HepG2 (cell line): ENCODE results near the gene ACTN2. TPM values are rescaled to one million over a fixed set of nuclear protein-coding genes. Genes with fewer than 3 reads are reported as not detected.

Experiments used
- ATAC-seq: fragments of 200-7000 bp; cut with Tn5 transposase; 3 replicates; pipeline ENCODE4 v1.9.1; 2020; ENCODE audit warnings: mild to moderate bottlenecking, moderate library complexity
- BruUV-seq: library from RNA; stranded (reverse); fragments of 400-500 nt; replicated peaks from 2 replicates; lab custom pipeline; 2021; lab: Mats Ljungman, UMichigan
- CTCF ChIA-PET: fragments of 300-600 bp; formaldehyde crosslinking; extraction: SDS; loops from one replicate; lab custom pipeline; 2021; ENCODE audit warnings: low total read pairs, inconsistent platforms, low intra/inter-chr PET ratio; lab: Yijun Ruan, JAX
- POLR2A ChIA-PET: fragments of 350-600 bp; sonication (Branson Sonifier 250); formaldehyde crosslinking; loops from one replicate; lab custom pipeline; 2020; ENCODE audit warnings: antibody characterized with exemption, inconsistent platforms; lab: Yijun Ruan, JAX
- DNase-seq: peaks from one replicate; pipeline ENCODE4 v3.0.0-alpha.2; 2015; ENCODE audit warnings: low spot score
- FAIRE-seq: peaks from 3 replicates; lab custom pipeline; 2011; peaks lifted over from hg19 to GRCh38; lab: Jason Lieb, UNC
- H2AFZ ChIP-seq: one replicate; pipeline ENCODE4 v1.6.1; 2011; ENCODE audit warnings: low read length, inconsistent platforms
- H3K27ac ChIP-seq: fragments of 300-600 bp; 3 replicates; pipeline ENCODE4 v1.8.0; 2011; ENCODE audit warnings: mixed run types, mild to moderate bottlenecking, mixed read lengths, low read length, inconsistent platforms; ENCODE audit not compliant: insufficient read depth; ENCODE audit errors: extremely low read length
- H3K27me3 ChIP-seq, 2 experiments: fragments of 200-600 bp in 1 of 2; 2 replicates in 1 of 2; 3 replicates in 1 of 2; pipeline versions ENCODE4 v1.6.0 to v1.8.0; 2011; ENCODE audit warnings: low read length in 2 of 2, mild to moderate bottlenecking in 2 of 2, moderate library complexity in 2 of 2, inconsistent platforms in 1 of 2; ENCODE audit not compliant: insufficient read depth in 2 of 2, control insufficient read depth in 1 of 2
- H3K36me3 ChIP-seq, 2 experiments: fragments of 200-600 bp in 1 of 2; replicated peaks in 1 of 2; 2 replicates in 1 of 2; 3 replicates in 1 of 2; pipeline versions ENCODE4 v1.5.1 to v1.8.0; 2011; ENCODE audit warnings: low read length in 2 of 2, inconsistent platforms in 1 of 2; ENCODE audit not compliant: insufficient read depth in 2 of 2, control insufficient read depth in 1 of 2
- H3K4me1 ChIP-seq: 2 replicates; pipeline ENCODE4 v1.5.1; 2012; ENCODE audit warnings: low read length, inconsistent platforms; ENCODE audit not compliant: insufficient read depth
- H3K4me2 ChIP-seq: 2 replicates; pipeline ENCODE4 v1.6.0; 2011; ENCODE audit warnings: low read depth, low read length, inconsistent platforms
- H3K4me3 ChIP-seq, 3 experiments: fragments of 200-600 bp in 1 of 3; sonication (generic), shearing (Covaris generic) in 1 of 3; replicated peaks in 1 of 3; 2 replicates each; pipeline ENCODE4 v1.5.1; 2011 to 2016; ENCODE audit warnings: low read length in 3 of 3, inconsistent platforms in 2 of 3, low read depth in 2 of 3, mild to moderate bottlenecking in 2 of 3, control low read depth in 1 of 3, mixed read lengths in 1 of 3; ENCODE audit not compliant: insufficient read depth in 1 of 3
- H3K79me2 ChIP-seq: one replicate; pipeline ENCODE4 v1.6.1; 2011; ENCODE audit warnings: low read length, inconsistent platforms; ENCODE audit not compliant: insufficient read depth
- H3K9ac ChIP-seq: 2 replicates; pipeline ENCODE4 v1.6.0; 2011; ENCODE audit warnings: mild to moderate bottlenecking, low read depth, low read length, inconsistent platforms; ENCODE audit not compliant: insufficient read depth
- H3K9me3 ChIP-seq: 2 replicates; pipeline ENCODE4 v1.5.1; 2012; ENCODE audit warnings: mild to moderate bottlenecking, low read length
- H4K20me1 ChIP-seq: 2 replicates; pipeline ENCODE4 v1.6.0; 2011; ENCODE audit warnings: inconsistent platforms, mild to moderate bottlenecking, low read length, moderate library complexity; ENCODE audit not compliant: insufficient read depth
- E2F2 ChIP-seq: sonication (generic); formaldehyde crosslinking; IDR thresholded peaks from 2 replicates; pipeline ENCODE4 v1.4.0; 2020; ENCODE audit warnings: missing genetic modification reagents, borderline replicate concordance
- SIN3B ChIP-seq: fragments of 150-350 bp; IDR thresholded peaks from 2 replicates; pipeline ENCODE4 v1.6.1; 2014; ENCODE audit warnings: low read length
- SRY ChIP-seq: sonication (generic); formaldehyde crosslinking; IDR thresholded peaks from 2 replicates; pipeline ENCODE4 v1.8.0; 2022; ENCODE audit warnings: mild to moderate bottlenecking, missing genetic modification reagents
- ZNF704 ChIP-seq: sonication (generic); formaldehyde crosslinking; IDR thresholded peaks from 2 replicates; pipeline ENCODE4 v1.8.1; 2023; ENCODE audit warnings: mild to moderate bottlenecking, inconsistent platforms, moderate library complexity, missing genetic modification reagents, borderline replicate concordance
- ZNF841 ChIP-seq: sonication (generic); formaldehyde crosslinking; IDR thresholded peaks from 2 replicates; pipeline ENCODE4 v1.8.1; 2023; ENCODE audit warnings: missing genetic modification reagents, borderline replicate concordance
- WGBS: methylation state at CpG from one replicate; pipeline ENCODE4 v1.1.6; 2017; ENCODE audit warnings: low lambda C conversion rate; 5-methylcytosine and 5-hydroxymethylcytosine counted together
- in situ Hi-C: cut with HindIII; loops from 2 replicates; pipeline ENCODE4 v1.10.0; 2017; ENCODE audit warnings: low pct_unique_long_range_greater_than_20kb; ENCODE audit not compliant: extremely low pct_ligation_motif_present
- intact Hi-C: fragments of 100-400 bp; cut with micrococcal nuclease; formaldehyde crosslinking; loops from one replicate; pipeline ENCODE4 v1.10.0; 2022; ENCODE audit not compliant: unreplicated experiment
- polyA plus RNA-seq, 8 experiments: library from polyadenylated mRNA; depleted of rRNA in 3 of 8; stranded (reverse) in 7 of 8; unstranded in 1 of 8; fragments of >200 nt; fragmentation: Illumina TruSeq in 4 of 8; extraction: Trizol in 4 of 8; gene quantifications; 2 replicates each; pipeline versions ENCODE4 v1.2.1 to v1.2.3, GENCODE V29; 2011 to 2016; ENCODE audit warnings: low read depth in 4 of 8, missing spikeins in 1 of 8, mixed read lengths in 1 of 8; ENCODE audit not compliant: insufficient read depth in 1 of 8
- total RNA-seq, 5 experiments: library from RNA; depleted of rRNA; stranded (reverse); fragments of >200 nt; fragmentation: Illumina TruSeq; extraction: Trizol; gene quantifications; 2 replicates each; pipeline ENCODE4 v1.2.3, GENCODE V29; 2016; ENCODE audit warnings: low read depth in 1 of 5
- TF ChIP-seq, protein P1 (sequence below): sonication (generic); formaldehyde crosslinking; IDR thresholded peaks from 2 replicates; pipeline ENCODE4 v1.5.0; 2020; ENCODE audit warnings: mild to moderate bottlenecking, missing genetic modification reagents, moderate library complexity

ACTN2 gene
- total and polyA plus RNA-seq, 2 of the 13 experiments (the other 11 are each of a cell fraction or from before 2014, with no cell fraction given): 0.04 to 0.13 TPM

DNA sequence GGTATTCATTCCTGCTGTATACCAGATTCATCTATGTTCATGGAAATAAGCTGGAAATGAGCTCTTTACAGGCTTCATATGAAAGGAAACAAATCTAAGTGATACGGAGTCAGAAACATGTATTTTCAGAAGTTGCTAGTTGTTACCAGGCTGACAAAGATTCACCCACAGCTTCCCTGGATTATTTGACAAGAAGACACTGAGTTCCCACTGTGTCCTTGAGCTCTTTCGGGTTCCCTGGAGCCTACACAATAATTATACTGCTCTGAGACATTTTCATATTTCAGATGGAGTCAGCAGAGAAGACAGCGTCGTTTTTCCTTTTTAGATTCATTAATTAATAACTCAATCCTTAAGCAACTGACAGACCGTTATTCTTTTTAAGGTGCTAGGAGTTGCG, 79.5 kb downstream of the ACTN2 start:
- FAIRE-seq: no peak
- no TSS peak for BruUV-seq

More for the DNA sequence above, 79.5 kb downstream of the ACTN2 start:
- Histone ChIP-seq H2AFZ (no peak overlapping the region), H4K20me1 (no peaks in the 10 kb centered on the region), H3K9ac (no peak overlapping the region), H3K79me2 (no peaks in the 10 kb centered on the region), H3K27me3 (peaks cover 0 to 9% of the 10 kb centered on the region in 2 experiments; a peak in 1 of 5 replicates), H3K9me3 (no peaks in the 10 kb centered on the region), H3K27ac (no peak overlapping the region), H3K36me3 (no peaks in the 10 kb centered on the region), H3K4me3 (no peak overlapping the region), H3K4me2 (no peak overlapping the region), H3K4me1 (peaks cover 11% of the 10 kb centered on the region)
- ATAC-seq (no peak), DNase-seq (no peak)
- CTCF ChIA-PET: no interaction called here
- POLR2A ChIA-PET: no interaction called here
- 38% methylated on average over 6 of the region's 6 CpGs for WGBS
- intact Hi-C loops (no loop called here), in situ Hi-C loops (loop anchor here (10.0 to 25.0 kb wide), 2 partner anchors 371 to 799 kb away; no protein-coding TSS in a partner anchor)
- TF ChIP-seq E2F2 (CRISPR knock-in tag) (no peak), ZNF841 (CRISPR knock-in tag) (no peak), SIN3B (no peak), SRY (CRISPR knock-in tag) (no peak), ZNF704 (no peak)
- TF ChIP-seq, protein P1, sequence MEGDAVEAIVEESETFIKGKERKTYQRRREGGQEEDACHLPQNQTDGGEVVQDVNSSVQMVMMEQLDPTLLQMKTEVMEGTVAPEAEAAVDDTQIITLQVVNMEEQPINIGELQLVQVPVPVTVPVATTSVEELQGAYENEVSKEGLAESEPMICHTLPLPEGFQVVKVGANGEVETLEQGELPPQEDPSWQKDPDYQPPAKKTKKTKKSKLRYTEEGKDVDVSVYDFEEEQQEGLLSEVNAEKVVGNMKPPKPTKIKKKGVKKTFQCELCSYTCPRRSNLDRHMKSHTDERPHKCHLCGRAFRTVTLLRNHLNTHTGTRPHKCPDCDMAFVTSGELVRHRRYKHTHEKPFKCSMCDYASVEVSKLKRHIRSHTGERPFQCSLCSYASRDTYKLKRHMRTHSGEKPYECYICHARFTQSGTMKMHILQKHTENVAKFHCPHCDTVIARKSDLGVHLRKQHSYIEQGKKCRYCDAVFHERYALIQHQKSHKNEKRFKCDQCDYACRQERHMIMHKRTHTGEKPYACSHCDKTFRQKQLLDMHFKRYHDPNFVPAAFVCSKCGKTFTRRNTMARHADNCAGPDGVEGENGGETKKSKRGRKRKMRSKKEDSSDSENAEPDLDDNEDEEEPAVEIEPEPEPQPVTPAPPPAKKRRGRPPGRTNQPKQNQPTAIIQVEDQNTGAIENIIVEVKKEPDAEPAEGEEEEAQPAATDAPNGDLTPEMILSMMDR: no peak
